Stimulated activated CD4-positive, alpha-beta T cell treated with anti-CD3 and anti-CD28 coated beads, Interleukin-4, amount 100 ng/mL, for 1 hour (primary cell): ENCODE data around the gene PDYN.

Experiments
- DNase-seq: peaks from one replicate; pipeline ENCODE4 v3.0.0-alpha.2; 2020

PDYN gene

GRCh38 chr20:1931830-1932229, 62.0 kb downstream of the PDYN start:
- DNase-seq, result no peak

GRCh38 chr20:1930165-1930564, 63.7 kb downstream of the PDYN start:
- DNase-seq, result no peak

- DNase-seq, result no peak
Observed at GRCh38 chr20:1929460-1929859, 64.4 kb downstream of the PDYN start.

- no peak for DNase-seq
Observed at GRCh38 chr20:1928782-1929181, 65.1 kb downstream of the PDYN start.
